ENCODE results near the gene LEP. TPM values are rescaled to one million over a fixed set of nuclear protein-coding genes. Genes with fewer than 3 reads are reported as not detected.

Gene LEP
- total RNA-seq (ENCODE audit: low replicate concordance), result under 0.01 TPM in 1 of 2 replicates, not detected in the other

- no peak within 1 kb of the TSS for H3K4me3 ChIP-seq (ENCODE audit: low read depth, low read length)
- no peak for DNase-seq (ENCODE audit: low read depth)
- no peak for TF ChIP-seq CTCF (IDR thresholded peaks at IDR 0.05; ENCODE audit: insufficient read depth, low read length)
Measured at GRCh38 chr7:128240696-128241386, at the start of gene LEP. LEP (plus strand) TSS chr7:128241278; CDS start chr7:128252019, 10,741 bp downstream.

GRCh38 chr7:128192497-128193142 lies 48.5 kb upstream of the LEP start:
- no peak for TF ChIP-seq CTCF (IDR thresholded peaks at IDR 0.05; ENCODE audit: insufficient read depth, low read length)
- no peak overlapping the region for H3K4me3 ChIP-seq (ENCODE audit: low read depth, low read length)
- no peak for DNase-seq (ENCODE audit: low read depth)

GRCh38 chr7:128194533-128195282 lies 46.4 kb upstream of the LEP start:
- no peak for DNase-seq (ENCODE audit: low read depth)
- H3K4me3 ChIP-seq (ENCODE audit: low read depth, low read length), result no peak overlapping the region
- TF ChIP-seq CTCF (IDR thresholded peaks at IDR 0.05; ENCODE audit: insufficient read depth, low read length), result no peak

- no peak for TF ChIP-seq CTCF (IDR thresholded peaks at IDR 0.05; ENCODE audit: insufficient read depth, low read length)
- no peak for DNase-seq (ENCODE audit: low read depth)
- H3K4me3 ChIP-seq (ENCODE audit: low read depth, low read length), result no peak overlapping the region
Measured at GRCh38 chr7:128197589-128197988, 43.5 kb upstream of the LEP start.

- H3K4me3 ChIP-seq (ENCODE audit: low read depth, low read length), result no peak overlapping the region
- no peak for TF ChIP-seq CTCF (IDR thresholded peaks at IDR 0.05; ENCODE audit: insufficient read depth, low read length)
- no peak for DNase-seq (ENCODE audit: low read depth)
Measured at GRCh38 chr7:128197989-128198580, 43.0 kb upstream of the LEP start.

GRCh38 chr7:128200376-128200775 lies 40.7 kb upstream of the LEP start:
- no peak overlapping the region for H3K4me3 ChIP-seq (ENCODE audit: low read depth, low read length)
- no peak for DNase-seq (ENCODE audit: low read depth)
- TF ChIP-seq CTCF (IDR thresholded peaks at IDR 0.05; ENCODE audit: insufficient read depth, low read length), result no peak
